Panc1 (cell line): ENCODE measurements around the gene NEK7. TPM values are rescaled to one million over a fixed set of nuclear protein-coding genes. Genes with fewer than 3 reads are reported as not detected.

Source experiments
- ATAC-seq: fragments of 200-7000 bp; cut with Tn5 transposase; 2 replicates; pipeline ENCODE4 v1.9.1; 2020; ENCODE audit warnings: mild to moderate bottlenecking, moderate library complexity
- BruUV-seq: library from RNA; stranded (reverse); fragments of 400-500 nt; replicated peaks from 2 replicates; lab custom pipeline; 2021; lab: Mats Ljungman, UMichigan
- CTCF ChIA-PET: fragments of 300-600 bp; sonication (Branson Sonifier 250); formaldehyde crosslinking; loops from one replicate; lab custom pipeline; 2022; ENCODE audit warnings: antibody characterized with exemption; lab: Charles Lee
- POLR2A ChIA-PET: fragments of 300-600 bp; sonication (Branson Sonifier 250); formaldehyde crosslinking; loops from one replicate; lab custom pipeline; 2022; ENCODE audit warnings: antibody characterized with exemption; lab: Charles Lee
- DNase-seq: peaks from one replicate; pipeline ENCODE4 v3.0.0-alpha.2; 2010; ENCODE audit warnings: low read depth, low spot score
- H3K27ac ChIP-seq: 2 replicates; pipeline ENCODE4 v1.5.1; 2011; ENCODE audit warnings: mild to moderate bottlenecking, low read length, inconsistent platforms
- H3K27me3 ChIP-seq: fragments of 200-500 bp; sonication (Bioruptor generic); 2 replicates; pipeline ENCODE4 v1.6.0; 2014; ENCODE audit warnings: low read length, inconsistent platforms; ENCODE audit not compliant: control insufficient read depth, insufficient read depth
- H3K36me3 ChIP-seq: fragments of 200-500 bp; sonication (Bioruptor generic); 2 replicates; pipeline ENCODE4 v1.5.1; 2014; ENCODE audit warnings: inconsistent platforms, mild to moderate bottlenecking, low read length, moderate library complexity; ENCODE audit not compliant: control insufficient read depth, insufficient read depth
- H3K4me1 ChIP-seq: 2 replicates; pipeline ENCODE4 v1.5.1; 2011; ENCODE audit warnings: inconsistent platforms, mild to moderate bottlenecking, low read length, moderate library complexity; ENCODE audit not compliant: control insufficient read depth, insufficient read depth
- H3K4me3 ChIP-seq, 2 experiments: 2 replicates each; pipeline ENCODE4 v1.5.1; 2011 to 2012; ENCODE audit warnings: low read depth in 2 of 2, low read length in 2 of 2, mild to moderate bottlenecking in 2 of 2, inconsistent platforms in 1 of 2, moderate library complexity in 1 of 2
- H3K9me3 ChIP-seq: fragments of 200-500 bp; sonication (Bioruptor generic); 2 replicates; pipeline ENCODE4 v1.5.1; 2014; ENCODE audit warnings: low read depth, mild to moderate bottlenecking, inconsistent platforms, low read length, moderate library complexity; ENCODE audit not compliant: control insufficient read depth, insufficient read depth
- CTCF ChIP-seq: fragments of 450-650 bp; IDR thresholded peaks from 2 replicates; pipeline ENCODE4 v1.5.1; 2017; ENCODE audit warnings: mild to moderate bottlenecking
- POLR2AphosphoS5 ChIP-seq: IDR thresholded peaks from 2 replicates; pipeline ENCODE4 v1.6.1; 2012; ENCODE audit warnings: mild to moderate bottlenecking, low read depth, low read length, moderate library complexity
- SIN3A ChIP-seq: IDR thresholded peaks from 2 replicates; pipeline ENCODE4 v1.6.1; 2012; ENCODE audit warnings: low read depth, mild to moderate bottlenecking, low read length, moderate library complexity, borderline replicate concordance; ENCODE audit not compliant: insufficient read depth
- TCF7L2 ChIP-seq: IDR thresholded peaks from 2 replicates; pipeline ENCODE4 v1.6.1; 2011; ENCODE audit warnings: mild to moderate bottlenecking, low read depth, low read length, inconsistent platforms
- in situ Hi-C: cut with HindIII; loops from 2 replicates; pipeline ENCODE4 v1.10.0; 2016; ENCODE audit warnings: low sequenced_read_pairs, low pct_unique_long_range_greater_than_20kb
- intact Hi-C: fragments of 100-400 bp; cut with micrococcal nuclease; formaldehyde crosslinking; loops from one replicate; pipeline ENCODE4 v1.10.0; 2022; ENCODE audit not compliant: unreplicated experiment
- total RNA-seq: library from RNA; stranded (reverse); gene quantifications from one replicate; pipeline ENCODE4 v1.2.1, GENCODE V29; 2021; ENCODE audit not compliant: unreplicated experiment
- TF ChIP-seq, protein P1 (sequence below), 2 experiments: IDR thresholded peaks; 2 replicates each; pipeline ENCODE4 v1.6.1; 2011 to 2012; ENCODE audit warnings: low read depth in 2 of 2, control low read depth in 1 of 2, low read length in 1 of 2, mild to moderate bottlenecking in 1 of 2, moderate library complexity in 1 of 2; ENCODE audit not compliant: insufficient read depth in 1 of 2

NEK7 gene
- total RNA-seq, 1 experiment from 2014 or later = 53.0 TPM

DNA sequence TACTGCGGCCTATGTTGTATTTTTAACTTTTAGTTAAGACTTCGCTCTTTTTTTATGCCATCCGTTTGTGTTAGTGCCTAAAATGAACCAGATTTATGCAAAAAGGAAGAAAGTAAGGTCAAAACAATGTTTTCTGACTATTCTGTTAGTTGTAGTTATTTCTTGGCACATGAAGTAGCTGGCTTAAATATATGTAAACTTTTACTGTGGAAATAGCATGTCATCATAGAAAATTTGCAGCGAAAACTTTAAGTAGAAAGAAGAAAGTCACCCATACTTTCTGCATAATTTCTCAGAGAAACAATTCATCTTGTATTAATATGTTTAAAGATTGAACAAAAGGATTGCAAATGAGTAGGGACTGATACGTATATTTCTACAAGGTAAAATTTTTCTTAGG, 106.4 kb downstream of the NEK7 start:
- TF ChIP-seq TCF7L2 = no peak
- TF ChIP-seq CTCF = no peak
- TF ChIP-seq, protein P1, sequence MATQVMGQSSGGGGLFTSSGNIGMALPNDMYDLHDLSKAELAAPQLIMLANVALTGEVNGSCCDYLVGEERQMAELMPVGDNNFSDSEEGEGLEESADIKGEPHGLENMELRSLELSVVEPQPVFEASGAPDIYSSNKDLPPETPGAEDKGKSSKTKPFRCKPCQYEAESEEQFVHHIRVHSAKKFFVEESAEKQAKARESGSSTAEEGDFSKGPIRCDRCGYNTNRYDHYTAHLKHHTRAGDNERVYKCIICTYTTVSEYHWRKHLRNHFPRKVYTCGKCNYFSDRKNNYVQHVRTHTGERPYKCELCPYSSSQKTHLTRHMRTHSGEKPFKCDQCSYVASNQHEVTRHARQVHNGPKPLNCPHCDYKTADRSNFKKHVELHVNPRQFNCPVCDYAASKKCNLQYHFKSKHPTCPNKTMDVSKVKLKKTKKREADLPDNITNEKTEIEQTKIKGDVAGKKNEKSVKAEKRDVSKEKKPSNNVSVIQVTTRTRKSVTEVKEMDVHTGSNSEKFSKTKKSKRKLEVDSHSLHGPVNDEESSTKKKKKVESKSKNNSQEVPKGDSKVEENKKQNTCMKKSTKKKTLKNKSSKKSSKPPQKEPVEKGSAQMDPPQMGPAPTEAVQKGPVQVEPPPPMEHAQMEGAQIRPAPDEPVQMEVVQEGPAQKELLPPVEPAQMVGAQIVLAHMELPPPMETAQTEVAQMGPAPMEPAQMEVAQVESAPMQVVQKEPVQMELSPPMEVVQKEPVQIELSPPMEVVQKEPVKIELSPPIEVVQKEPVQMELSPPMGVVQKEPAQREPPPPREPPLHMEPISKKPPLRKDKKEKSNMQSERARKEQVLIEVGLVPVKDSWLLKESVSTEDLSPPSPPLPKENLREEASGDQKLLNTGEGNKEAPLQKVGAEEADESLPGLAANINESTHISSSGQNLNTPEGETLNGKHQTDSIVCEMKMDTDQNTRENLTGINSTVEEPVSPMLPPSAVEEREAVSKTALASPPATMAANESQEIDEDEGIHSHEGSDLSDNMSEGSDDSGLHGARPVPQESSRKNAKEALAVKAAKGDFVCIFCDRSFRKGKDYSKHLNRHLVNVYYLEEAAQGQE (IDR thresholded peaks at IDR 0.05; ENCODE audit: insufficient read depth in 1 of 2, low read depth in 2 of 2, low read length in 1 of 2) = no peak
- no peak for TF ChIP-seq POLR2AphosphoS5
- TF ChIP-seq SIN3A = no peak
- no peaks in the 10 kb centered on the region for H3K27me3 ChIP-seq
- no peaks in the 10 kb centered on the region for H3K9me3 ChIP-seq
- no peak overlapping the region for H3K27ac ChIP-seq
- H3K36me3 ChIP-seq = no peaks in the 10 kb centered on the region
- BruUV-seq = no TSS peak
- in situ Hi-C loops = no loop called here
- H3K4me1 ChIP-seq = no peaks in the 10 kb centered on the region
- ATAC-seq (no peak), DNase-seq (no peak)
- no peak overlapping the region for H3K4me3 ChIP-seq
- ChIA-PET POLR2A (no interaction called here), CTCF (no interaction called here)
- intact Hi-C loops = no loop called here

GRCh38 chr1:198264282-198264681, 107.5 kb downstream of the NEK7 start:
- H3K4me1 ChIP-seq = no peaks in the 10 kb centered on the region
- BruUV-seq = no TSS peak
- no peak for DNase-seq
- intact Hi-C loops (no loop called here), in situ Hi-C loops (no loop called here)
- no peaks in the 10 kb centered on the region for H3K9me3 ChIP-seq
- ChIA-PET POLR2A (no interaction called here), CTCF (no interaction called here)
- no peak overlapping the region for H3K4me3 ChIP-seq
- TF ChIP-seq, protein P1 (IDR thresholded peaks at IDR 0.05; ENCODE audit: insufficient read depth in 1 of 2, low read depth in 2 of 2, low read length in 1 of 2) = no peak
- no peak for TF ChIP-seq SIN3A
- ATAC-seq = no peak
- H3K27me3 ChIP-seq = no peaks in the 10 kb centered on the region
- H3K36me3 ChIP-seq = no peaks in the 10 kb centered on the region
- H3K27ac ChIP-seq = no peak overlapping the region
